Measurements from ENCODE around the gene SLC27A5. TPM values are rescaled to one million over a fixed set of nuclear protein-coding genes. Genes with fewer than 3 reads are reported as not detected.
"Not testable (repeated sequence)": the region's sequence is repeated elsewhere in the genome, so short reads cannot be mapped to it uniquely, and the experiment has no call there.

The SLC27A5 gene
- total RNA-seq, 2 experiments from 2014 or later, result 13.8 to 14.4 TPM

GRCh38 chr19:58498316-58499020, 13.3 kb downstream of the SLC27A5 start:
- Mint-ChIP-seq H3K9me3 (peaks cover 9% of the 10 kb centered on the region), H3K4me3 (peak overlapping the region; percentile 92), H3K36me3 (ENCODE audit: low read depth) (peaks cover 2% of the 10 kb centered on the region), H3K27me3 (ENCODE audit: low read depth) (no peaks in the 10 kb centered on the region), H3K27ac (no peak overlapping the region), H3K4me1 (ENCODE audit: low read depth) (peaks cover 23% of the 10 kb centered on the region)
- DNase-seq, result no peak
- CTCF ChIA-PET, result interaction anchor here (0.8 to 1.2 kb wide), 2 partner anchors 11 to 83 kb away, joined by 3 read pairs; no protein-coding TSS in a partner anchor
- intact Hi-C loops (cut with micrococcal nuclease), result loop anchor here (1.0 to 5.0 kb wide), 12 partner anchors 16 to 315 kb away; partner anchors contain the start of genes ERVK3-1, MZF1, RPS5 and TRIM28

GRCh38 chr19:58497634-58498170, 14.1 kb downstream of the SLC27A5 start:
- peaks cover 2% of the 10 kb centered on the region for H3K36me3 Mint-ChIP-seq (ENCODE audit: low read depth)
- no peaks in the 10 kb centered on the region for H3K27me3 Mint-ChIP-seq (ENCODE audit: low read depth)
- no peak for DNase-seq
- H3K9me3 Mint-ChIP-seq, result peaks cover 9% of the 10 kb centered on the region
- H3K27ac Mint-ChIP-seq, result no peak overlapping the region
- intact Hi-C loops (cut with micrococcal nuclease), result loop anchor here (5.0 kb wide), 1 partner anchor 90 kb away; the partner anchor contains the start of gene ZNF584
- CTCF ChIA-PET, result no interaction called here
- H3K4me3 Mint-ChIP-seq, result peak overlapping the region; percentile 92
- H3K4me1 Mint-ChIP-seq (ENCODE audit: low read depth), result peaks cover 23% of the 10 kb centered on the region

GRCh38 chr19:58492265-58492664, 19.5 kb downstream of the SLC27A5 start:
- H3K36me3 Mint-ChIP-seq (ENCODE audit: low read depth), result peaks cover 1% of the 10 kb centered on the region
- intact Hi-C loops (cut with micrococcal nuclease), result no loop called here
- H3K4me3 Mint-ChIP-seq, result no peak overlapping the region
- no peak for DNase-seq
- CTCF ChIA-PET, result no interaction called here
- no peaks in the 10 kb centered on the region for H3K9me3 Mint-ChIP-seq
- peaks cover 19% of the 10 kb centered on the region for H3K4me1 Mint-ChIP-seq (ENCODE audit: low read depth)
- no peaks in the 10 kb centered on the region for H3K27me3 Mint-ChIP-seq (ENCODE audit: low read depth)
- H3K27ac Mint-ChIP-seq, result no peak overlapping the region

- Mint-ChIP-seq H3K9me3 (no peaks in the 10 kb centered on the region), H3K27ac (no peak overlapping the region), H3K36me3 (ENCODE audit: low read depth) (peaks cover 1% of the 10 kb centered on the region), H3K27me3 (ENCODE audit: low read depth) (no peaks in the 10 kb centered on the region), H3K4me1 (ENCODE audit: low read depth) (peaks cover 13% of the 10 kb centered on the region), H3K4me3 (no peak overlapping the region)
- intact Hi-C loops (cut with micrococcal nuclease), result no loop called here
- CTCF ChIA-PET, result no interaction called here
- DNase-seq, result no peak
These were observed 20.4 kb downstream of the SLC27A5 start for GRCh38 chr19:58491393-58491792.

GRCh38 chr19:58484349-58484748, 27.4 kb downstream of the SLC27A5 start:
- H3K27ac Mint-ChIP-seq; H3K36me3 Mint-ChIP-seq (ENCODE audit: low read depth); DNase-seq; H3K4me3 Mint-ChIP-seq; H3K27me3 Mint-ChIP-seq (ENCODE audit: low read depth); intact Hi-C loops (cut with micrococcal nuclease); H3K9me3 Mint-ChIP-seq: not testable (repeated sequence)
- H3K4me1 Mint-ChIP-seq (ENCODE audit: low read depth), result peaks cover 11% of the 10 kb centered on the region
- CTCF ChIA-PET, result interaction anchor here (0.7 to 1.6 kb wide), 2 partner anchors 30 to 1070 kb away, joined by 4 to 6 read pairs; no protein-coding TSS in a partner anchor

GRCh38 chr19:58483776-58484175, 28.0 kb downstream of the SLC27A5 start:
- Mint-ChIP-seq H3K4me3 (no peak overlapping the region), H3K27ac (no peak overlapping the region), H3K36me3 (ENCODE audit: low read depth) (peaks cover 4% of the 10 kb centered on the region), H3K4me1 (ENCODE audit: low read depth) (peaks cover 6% of the 10 kb centered on the region), H3K9me3 (no peaks in the 10 kb centered on the region), H3K27me3 (ENCODE audit: low read depth) (no peaks in the 10 kb centered on the region)
- CTCF ChIA-PET, result interaction anchor here (1.6 kb wide), 1 partner anchor 30 kb away, joined by 4 read pairs; no protein-coding TSS in a partner anchor
- no peak for DNase-seq
- intact Hi-C loops (cut with micrococcal nuclease), result no loop called here

- no peak overlapping the region for H3K4me3 Mint-ChIP-seq
- DNase-seq, result no peak
- intact Hi-C loops (cut with micrococcal nuclease), result no loop called here
- CTCF ChIA-PET, result no interaction called here
- H3K36me3 Mint-ChIP-seq (ENCODE audit: low read depth), result peaks cover 4% of the 10 kb centered on the region
- no peaks in the 10 kb centered on the region for H3K27me3 Mint-ChIP-seq (ENCODE audit: low read depth)
- H3K27ac Mint-ChIP-seq, result no peak overlapping the region
- no peaks in the 10 kb centered on the region for H3K4me1 Mint-ChIP-seq (ENCODE audit: low read depth)
- no peaks in the 10 kb centered on the region for H3K9me3 Mint-ChIP-seq
These were observed 29.4 kb downstream of the SLC27A5 start for GRCh38 chr19:58482372-58482771.

- CTCF ChIA-PET, result interaction anchor here (0.6 kb wide), 1 partner anchor 35 kb away, joined by 3 read pairs; no protein-coding TSS in a partner anchor
- Mint-ChIP-seq H3K9me3 (no peaks in the 10 kb centered on the region), H3K4me3 (no peak overlapping the region), H3K36me3 (ENCODE audit: low read depth) (peaks cover 4% of the 10 kb centered on the region), H3K4me1 (ENCODE audit: low read depth) (peaks cover 7% of the 10 kb centered on the region), H3K27ac (no peak overlapping the region), H3K27me3 (ENCODE audit: low read depth) (no peaks in the 10 kb centered on the region)
- DNase-seq, result no peak
- intact Hi-C loops (cut with micrococcal nuclease), result no loop called here
These were observed 31.0 kb downstream of the SLC27A5 start for GRCh38 chr19:58480831-58481230.

GRCh38 chr19:58480481-58480830, 31.3 kb downstream of the SLC27A5 start:
- Mint-ChIP-seq H3K4me3 (no peak overlapping the region), H3K9me3 (no peaks in the 10 kb centered on the region), H3K36me3 (ENCODE audit: low read depth) (peaks cover 4% of the 10 kb centered on the region), H3K4me1 (ENCODE audit: low read depth) (peaks cover 8% of the 10 kb centered on the region), H3K27me3 (ENCODE audit: low read depth) (no peaks in the 10 kb centered on the region), H3K27ac (no peak overlapping the region)
- intact Hi-C loops (cut with micrococcal nuclease), result no loop called here
- no peak for DNase-seq
- CTCF ChIA-PET, result no interaction called here

- Mint-ChIP-seq H3K4me3 (no peak overlapping the region), H3K9me3 (no peaks in the 10 kb centered on the region), H3K4me1 (ENCODE audit: low read depth) (peaks cover 13% of the 10 kb centered on the region), H3K27ac (no peak overlapping the region), H3K36me3 (ENCODE audit: low read depth) (peaks cover 4% of the 10 kb centered on the region), H3K27me3 (ENCODE audit: low read depth) (no peaks in the 10 kb centered on the region)
- intact Hi-C loops (cut with micrococcal nuclease), result no loop called here
- DNase-seq, result no peak
- CTCF ChIA-PET, result no interaction called here
These were observed 31.9 kb downstream of the SLC27A5 start for GRCh38 chr19:58479736-58480480.

GRCh38 chr19:58479303-58479702, 32.5 kb downstream of the SLC27A5 start:
- Mint-ChIP-seq H3K36me3 (ENCODE audit: low read depth) (peaks cover 4% of the 10 kb centered on the region), H3K4me1 (ENCODE audit: low read depth) (peaks cover 13% of the 10 kb centered on the region), H3K27ac (no peak overlapping the region), H3K4me3 (no peak overlapping the region), H3K27me3 (ENCODE audit: low read depth) (no peaks in the 10 kb centered on the region), H3K9me3 (no peaks in the 10 kb centered on the region)
- CTCF ChIA-PET, result no interaction called here
- intact Hi-C loops (cut with micrococcal nuclease), result no loop called here
- DNase-seq, result no peak

GRCh38 chr19:58477871-58478270, 33.9 kb downstream of the SLC27A5 start:
- peaks cover 13% of the 10 kb centered on the region for H3K4me1 Mint-ChIP-seq (ENCODE audit: low read depth)
- H3K36me3 Mint-ChIP-seq (ENCODE audit: low read depth), result peaks cover 4% of the 10 kb centered on the region
- no peak overlapping the region for H3K27ac Mint-ChIP-seq
- DNase-seq, result no peak
- CTCF ChIA-PET, result no interaction called here
- H3K9me3 Mint-ChIP-seq, result no peaks in the 10 kb centered on the region
- intact Hi-C loops (cut with micrococcal nuclease), result no loop called here
- no peak overlapping the region for H3K4me3 Mint-ChIP-seq
- no peaks in the 10 kb centered on the region for H3K27me3 Mint-ChIP-seq (ENCODE audit: low read depth)
